Measurements from ENCODE around the gene SLC44A3. TPM values are rescaled to one million over a fixed set of nuclear protein-coding genes. Genes with fewer than 3 reads are reported as not detected.

Gene SLC44A3
- total and polyA plus RNA-seq, 11 donors = 1.3 to 8.8 (median 5.8) TPM

DNA sequence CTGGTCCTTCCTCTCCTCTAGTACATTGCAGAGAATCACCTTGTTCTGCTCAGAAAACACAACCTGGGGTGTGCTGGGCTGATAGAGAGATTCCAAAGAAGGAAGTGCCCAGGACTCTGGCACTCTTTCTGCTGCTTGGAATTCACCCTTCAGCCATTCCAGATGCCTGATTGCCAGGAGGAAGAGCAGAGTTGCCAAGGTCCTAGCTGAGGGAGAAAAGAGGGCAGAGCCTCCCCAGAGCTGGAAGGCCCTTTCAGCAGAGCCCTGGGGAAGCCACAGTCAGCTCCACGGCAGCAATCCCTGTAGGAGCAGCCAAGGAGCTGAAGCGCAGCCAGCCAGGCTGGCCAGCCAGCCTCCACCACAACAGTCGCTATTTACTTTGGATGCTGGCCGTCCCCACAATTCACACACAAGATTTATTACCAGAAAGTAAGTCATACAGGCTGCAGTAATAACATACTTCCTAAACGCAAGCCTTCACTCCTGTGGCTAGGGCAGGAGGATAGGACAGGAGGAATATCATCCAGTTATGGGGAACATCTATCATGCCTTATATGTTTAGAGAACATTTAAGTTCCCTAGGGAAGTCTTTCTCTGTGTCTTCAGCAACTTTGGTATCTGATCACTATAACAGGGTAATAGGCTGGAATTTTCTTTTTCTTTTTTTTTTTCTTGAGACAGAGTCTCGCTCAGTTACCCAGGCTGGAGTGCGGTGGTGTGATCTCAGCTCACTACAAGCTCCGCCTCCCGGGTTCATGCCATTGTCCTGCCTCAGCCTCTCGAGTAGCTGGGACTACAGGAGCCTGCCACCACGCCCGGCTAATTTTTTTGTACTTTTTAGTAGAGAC lies 36.6 kb upstream of the SLC44A3 start:
- no peaks in the 10 kb centered on the region for H3K9me3 ChIP-seq
- DNase-seq (peak; percentile 53 to 82 (median 68)), ATAC-seq (peak; percentile 66 to 95 (median 89))
- WGBS, 4 donors = 67 to 78% (median 71%) methylated on average over 10 to 12 of the region's 12 CpGs
- H3K36me3 ChIP-seq = no peaks in the 10 kb centered on the region
- no peak for TF ChIP-seq POLR2A (IDR thresholded peaks at IDR 0.05)
- TF ChIP-seq, protein P1, sequence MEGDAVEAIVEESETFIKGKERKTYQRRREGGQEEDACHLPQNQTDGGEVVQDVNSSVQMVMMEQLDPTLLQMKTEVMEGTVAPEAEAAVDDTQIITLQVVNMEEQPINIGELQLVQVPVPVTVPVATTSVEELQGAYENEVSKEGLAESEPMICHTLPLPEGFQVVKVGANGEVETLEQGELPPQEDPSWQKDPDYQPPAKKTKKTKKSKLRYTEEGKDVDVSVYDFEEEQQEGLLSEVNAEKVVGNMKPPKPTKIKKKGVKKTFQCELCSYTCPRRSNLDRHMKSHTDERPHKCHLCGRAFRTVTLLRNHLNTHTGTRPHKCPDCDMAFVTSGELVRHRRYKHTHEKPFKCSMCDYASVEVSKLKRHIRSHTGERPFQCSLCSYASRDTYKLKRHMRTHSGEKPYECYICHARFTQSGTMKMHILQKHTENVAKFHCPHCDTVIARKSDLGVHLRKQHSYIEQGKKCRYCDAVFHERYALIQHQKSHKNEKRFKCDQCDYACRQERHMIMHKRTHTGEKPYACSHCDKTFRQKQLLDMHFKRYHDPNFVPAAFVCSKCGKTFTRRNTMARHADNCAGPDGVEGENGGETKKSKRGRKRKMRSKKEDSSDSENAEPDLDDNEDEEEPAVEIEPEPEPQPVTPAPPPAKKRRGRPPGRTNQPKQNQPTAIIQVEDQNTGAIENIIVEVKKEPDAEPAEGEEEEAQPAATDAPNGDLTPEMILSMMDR (IDR thresholded peaks at IDR 0.05) = no peak
- no peak overlapping the region for H3K4me3 ChIP-seq
- H3K27ac ChIP-seq = peak overlapping the region in 10 of 12 donors; percentile 7 to 70 (median 32)
- intact Hi-C loops (cut with DNase I) = no loop called here
- peaks cover 0 to 24% (median 2%) of the 10 kb centered on the region in 12 donors for H3K4me1 ChIP-seq
- H3K27me3 ChIP-seq = peaks cover 0 to 3% (median 0%) of the 10 kb centered on the region in 9 donors

DNA sequence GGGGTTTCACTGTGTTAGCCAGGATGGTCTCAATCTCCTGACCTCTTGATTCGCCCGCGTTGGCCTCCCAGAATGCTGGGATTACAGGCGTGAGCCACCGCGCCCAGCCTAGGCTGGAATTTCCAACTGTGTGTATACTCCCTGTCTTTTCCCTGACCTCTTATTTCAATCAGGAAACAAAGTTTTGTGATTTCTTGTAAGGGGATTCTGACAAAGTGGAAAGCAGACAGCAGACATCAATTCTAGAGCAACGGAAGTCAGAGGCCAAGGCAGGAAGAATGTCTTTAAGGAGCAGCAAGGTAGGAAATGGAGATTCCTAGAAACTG lies 36.0 kb upstream of the SLC44A3 start:
- no peak for ATAC-seq

DNA sequence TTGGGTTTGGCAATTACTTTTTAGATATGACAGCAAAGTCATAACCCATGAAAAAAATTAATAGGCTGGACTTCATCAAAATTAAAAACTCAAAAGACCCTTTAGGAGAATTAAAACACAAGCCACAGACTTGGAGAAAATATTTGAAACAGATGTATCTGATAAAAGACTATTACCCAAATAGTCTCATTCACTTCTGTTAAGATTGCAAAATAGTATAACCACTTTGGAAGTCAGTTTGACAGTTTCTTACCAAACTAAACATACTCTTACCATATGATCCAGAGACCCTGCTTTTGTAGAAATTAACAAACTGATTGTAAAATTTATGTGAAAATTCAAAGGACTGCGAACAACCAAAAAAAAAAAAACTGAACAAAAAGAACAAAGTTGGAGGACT lies 32.5 kb upstream of the SLC44A3 start:
- DNase-seq (no peak), ATAC-seq (no peak)
- peaks cover 0 to 28% (median 13%) of the 10 kb centered on the region in 12 donors for H3K4me1 ChIP-seq
- WGBS, 4 donors = 92 to 100% (median 95%) methylated on average over 1 of the region's 1 CpG
- no peak overlapping the region for H3K27ac ChIP-seq
- H3K36me3 ChIP-seq = no peaks in the 10 kb centered on the region
- no peaks in the 10 kb centered on the region for H3K9me3 ChIP-seq
- intact Hi-C loops (cut with DNase I) = no loop called here
- TF ChIP-seq POLR2A (IDR thresholded peaks at IDR 0.05) = no peak
- TF ChIP-seq, protein P1 (IDR thresholded peaks at IDR 0.05) = no peak
- no peak overlapping the region for H3K4me3 ChIP-seq
- H3K27me3 ChIP-seq = peaks cover 0 to 3% (median 0%) of the 10 kb centered on the region in 9 donors

More for the DNA sequence above, 36.0 kb upstream of the SLC44A3 start:
- no peak for TF ChIP-seq POLR2A (IDR thresholded peaks at IDR 0.05)
- TF ChIP-seq, protein P1 (IDR thresholded peaks at IDR 0.05) = no peak
- intact Hi-C loops (cut with DNase I) = no loop called here
- H3K4me3 ChIP-seq = no peak overlapping the region
- H3K36me3 ChIP-seq = no peaks in the 10 kb centered on the region
- H3K27ac ChIP-seq = peak overlapping the region in 6 of 12 donors; percentile 23 to 70 (median 52)
- no peak for DNase-seq
- peaks cover 0 to 3% (median 0%) of the 10 kb centered on the region in 9 donors for H3K27me3 ChIP-seq
- 95 to 97% (median 96%) methylated on average over 7 of the region's 7 CpGs for WGBS, 4 donors
- no peaks in the 10 kb centered on the region for H3K9me3 ChIP-seq
- H3K4me1 ChIP-seq = peaks cover 0 to 24% (median 2%) of the 10 kb centered on the region in 12 donors

DNA sequence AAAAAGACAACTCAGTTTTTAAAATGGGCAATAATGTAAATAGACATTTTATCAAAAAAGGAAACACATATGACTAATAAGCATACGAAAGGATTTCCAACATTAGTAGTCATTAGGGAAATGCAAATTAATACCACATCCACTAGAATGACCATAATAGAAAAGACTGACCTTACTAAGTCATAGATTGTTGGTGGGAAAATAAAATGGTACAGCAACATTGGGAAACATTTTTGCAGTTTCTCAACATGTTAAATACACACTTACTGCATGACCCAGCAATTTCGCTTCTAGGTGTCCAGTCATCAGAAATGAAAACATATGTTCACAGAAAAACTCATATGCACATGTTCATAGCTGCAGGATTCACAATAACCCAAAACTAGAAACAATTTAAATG lies 29.9 kb upstream of the SLC44A3 start:
- Histone ChIP-seq H3K36me3 (no peaks in the 10 kb centered on the region), H3K9me3 (no peaks in the 10 kb centered on the region), H3K4me1 (peaks cover 0 to 36% (median 18%) of the 10 kb centered on the region in 12 donors), H3K27ac (no peak overlapping the region), H3K4me3 (no peak overlapping the region), H3K27me3 (peaks cover 0 to 3% (median 0%) of the 10 kb centered on the region in 9 donors)
- intact Hi-C loops (cut with DNase I) = loop anchor here in 6 of 10 donors (5.0 to 10.0 kb wide), 6 partner anchors 33 to 135 kb away; no protein-coding TSS in a partner anchor
- DNase-seq (no peak), ATAC-seq (no peak)
- WGBS, 4 donors = 89 to 94% (median 90%) methylated on average over 2 of the region's 2 CpGs
- no peak for TF ChIP-seq POLR2A (IDR thresholded peaks at IDR 0.05)
- TF ChIP-seq, protein P1 (IDR thresholded peaks at IDR 0.05) = no peak

Measured in heart left ventricle (tissue), 16 donors.